GM23338 (cell line): Measurements from ENCODE around the gene CORO1C. TPM values are rescaled to one million over a fixed set of nuclear protein-coding genes. Genes with fewer than 3 reads are reported as not detected.

ENCODE experiments used
- CTCF ChIP-seq, 2 experiments: fragments of 200-600 bp in 1 of 2; sonication (generic) in 1 of 2; conservative IDR thresholded peaks; 2 replicates each; pipeline versions ENCODE4 v1.5.1 to v1.6.1; 2016 to 2017; ENCODE audit warnings: antibody characterized with exemption in 2 of 2, low read depth in 2 of 2, mild to moderate bottlenecking in 2 of 2, moderate library complexity in 1 of 2
- ETS1 ChIP-seq: IDR thresholded peaks from 2 replicates; pipeline ENCODE4 v1.6.1; 2016; ENCODE audit warnings: antibody characterized with exemption
- EZH2 ChIP-seq: fragments of 200-600 bp; sonication (generic); IDR thresholded peaks from one replicate; pipeline ENCODE4 v1.8.0; 2017; ENCODE audit warnings: antibody characterized with exemption, mild to moderate bottlenecking, low read depth; ENCODE audit not compliant: unreplicated experiment
- EZH2phosphoT487 ChIP-seq: fragments of 200-600 bp; sonication (generic); IDR thresholded peaks from one replicate; pipeline ENCODE4 v1.8.1; 2018; ENCODE audit warnings: antibody characterized with exemption; ENCODE audit not compliant: unreplicated experiment
- JUNB ChIP-seq: IDR thresholded peaks from one replicate; pipeline ENCODE4 v1.6.1; 2016; ENCODE audit warnings: antibody characterized with exemption; ENCODE audit not compliant: unreplicated experiment
- NANOG ChIP-seq: IDR thresholded peaks from 2 replicates; pipeline ENCODE4 v1.6.1; 2016; ENCODE audit warnings: antibody characterized with exemption, borderline replicate concordance
- POLR2AphosphoS5 ChIP-seq: IDR thresholded peaks from 2 replicates; pipeline ENCODE4 v1.6.1; 2016; ENCODE audit warnings: antibody characterized with exemption, low read depth
- STAT1 ChIP-seq: IDR thresholded peaks from one replicate; pipeline ENCODE4 v1.6.1; 2016; ENCODE audit warnings: antibody characterized with exemption; ENCODE audit not compliant: unreplicated experiment
- ZNF331 ChIP-seq: fragments of 250-450 bp; sonication (Bioruptor Pico); IDR thresholded peaks from 2 replicates; pipeline ENCODE4 v1.5.0; 2020; ENCODE audit warnings: low read depth, mild to moderate bottlenecking, moderate library complexity
- ZNF462 ChIP-seq: fragments of 250-450 bp; sonication (Bioruptor Pico); IDR thresholded peaks from 2 replicates; pipeline ENCODE4 v1.5.0; 2020; ENCODE audit warnings: mild to moderate bottlenecking, moderate library complexity
- polyA plus RNA-seq: library from polyadenylated mRNA; unstranded; fragments of >200 nt; fragmentation: Nextera tagmentation; extraction: Ambion mirVana; gene quantifications from 2 replicates; pipeline ENCODE4 v1.2.1, GENCODE V29; 2016
- total RNA-seq: library from RNA; depleted of rRNA; stranded (reverse); fragments of >200 nt; shearing (Covaris generic); gene quantifications from 2 replicates; pipeline ENCODE4 v1.2.3, GENCODE V29; 2014

CORO1C gene
- total and polyA plus RNA-seq, 2 experiments from 2014 or later: 59.2 to 89.5 TPM

GRCh38 chr12:108603743-108604142, 127.6 kb downstream of the CORO1C start (continued):
- TF ChIP-seq ZNF462 (CRISPR knock-in tag) (no peak), CTCF (conservative IDR thresholded peaks at IDR 0.05; ENCODE audit: low read depth in 2 of 2) (no peak), POLR2AphosphoS5 (no peak), JUNB (no peak), ETS1 (no peak), EZH2 (no peak), EZH2phosphoT487 (no peak), STAT1 (no peak), NANOG (no peak), ZNF331 (CRISPR knock-in tag) (no peak)
